HG03066 (cell line): ENCODE results near the gene KMT2E.
"Not testable (repeated sequence)": the region's sequence is repeated elsewhere in the genome, so short reads cannot be mapped to it uniquely, and the experiment has no call there.

Experiments used
- ATAC-seq: cut with Tn5 transposase; IDR thresholded peaks from one replicate; pipeline ENCODE4 v1.9.1; 2021; ENCODE audit warnings: low read depth; ENCODE audit not compliant: unreplicated experiment

Gene KMT2E

GRCh38 chr7:105021967-105022366 lies 8.0 kb downstream of the KMT2E start:
- ATAC-seq = no peak

GRCh38 chr7:105022458-105022857 lies 8.5 kb downstream of the KMT2E start:
- no peak for ATAC-seq

DNA sequence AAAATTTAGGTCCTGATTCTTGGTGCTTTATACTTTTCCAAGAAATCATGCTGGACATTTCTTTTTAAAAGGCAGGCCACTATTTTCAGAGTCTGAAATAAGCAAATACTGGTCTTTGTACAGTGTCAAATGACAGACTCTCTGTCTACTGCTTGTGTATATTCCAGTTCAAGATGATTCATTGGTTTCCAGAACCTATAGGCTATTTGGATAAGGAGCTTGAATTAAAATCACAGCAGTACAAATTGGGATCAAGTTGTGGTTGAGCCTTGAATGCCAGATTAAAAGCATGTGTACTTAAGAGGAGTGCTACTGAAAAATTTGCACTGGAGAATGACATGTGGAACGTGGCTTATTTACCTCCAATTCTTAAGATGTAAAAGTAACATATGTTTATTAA lies 10.7 kb downstream of the KMT2E start:
- ATAC-seq = no peak

- ATAC-seq = no peak
These were observed 12.7 kb downstream of the KMT2E start for GRCh38 chr7:105026750-105027149.

- no peak for ATAC-seq
These were observed 13.3 kb downstream of the KMT2E start for GRCh38 chr7:105027176-105027853.

DNA sequence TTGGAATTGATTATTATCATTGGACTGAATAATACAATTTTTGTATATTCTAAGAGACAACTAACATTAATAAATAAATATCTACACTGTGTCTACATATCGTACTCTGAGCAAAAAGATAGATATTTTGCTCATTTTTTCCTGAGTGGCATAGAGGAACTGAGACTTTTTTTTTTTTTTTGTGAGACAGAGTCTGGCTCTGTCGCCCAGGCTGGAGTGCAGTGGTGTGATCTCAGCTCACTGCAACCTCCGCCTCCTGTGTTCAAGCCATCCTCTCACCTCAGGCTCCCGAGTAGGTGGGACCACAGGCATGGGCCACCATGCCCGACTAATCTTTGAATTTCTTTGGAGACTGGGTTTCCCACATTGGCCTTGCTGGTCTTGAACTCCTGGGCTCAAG lies 14.0 kb downstream of the KMT2E start:
- ATAC-seq = peak; percentile 59

- not testable (repeated sequence) for ATAC-seq
These were observed 14.9 kb downstream of the KMT2E start for GRCh38 chr7:105028941-105029340.

GRCh38 chr7:105030447-105030846 lies 16.4 kb downstream of the KMT2E start:
- ATAC-seq = no peak

DNA sequence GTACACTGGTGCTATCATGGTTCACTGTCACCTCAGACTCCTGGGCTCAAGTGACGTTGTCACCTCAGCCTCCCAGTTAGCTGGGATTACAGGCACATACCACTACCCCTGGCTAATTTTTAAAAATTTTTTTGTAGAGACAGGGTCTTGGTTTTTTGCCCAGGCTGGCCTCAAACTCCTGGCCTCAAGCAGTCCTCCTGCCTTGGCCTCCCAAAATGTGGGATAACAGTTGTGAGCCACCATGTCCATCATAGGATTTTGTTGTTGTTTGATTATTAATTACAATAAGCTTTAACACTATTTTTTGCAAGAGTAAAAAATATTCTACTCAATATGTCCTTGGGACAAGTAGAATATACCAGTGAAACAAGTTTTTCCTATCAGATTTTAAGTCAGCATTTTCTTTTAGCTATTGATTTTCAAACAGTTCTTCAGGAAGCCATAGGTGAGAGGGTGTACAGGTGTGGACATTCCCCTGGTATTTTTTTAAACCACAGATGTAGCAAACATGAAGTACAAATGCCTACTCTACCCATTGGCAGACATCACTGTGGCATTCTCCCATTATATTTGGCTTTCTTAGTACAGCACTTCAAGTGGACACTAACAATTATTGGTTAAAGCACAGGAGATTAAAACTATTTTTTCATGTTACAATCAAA lies 18.7 kb downstream of the KMT2E start:
- no peak for ATAC-seq

- ATAC-seq = no peak
These were observed 21.3 kb downstream of the KMT2E start for GRCh38 chr7:105035349-105035748.

GRCh38 chr7:105036217-105037168 lies 22.5 kb downstream of the KMT2E start:
- ATAC-seq = no peak

GRCh38 chr7:105037319-105037718 lies 23.3 kb downstream of the KMT2E start:
- no peak for ATAC-seq

DNA sequence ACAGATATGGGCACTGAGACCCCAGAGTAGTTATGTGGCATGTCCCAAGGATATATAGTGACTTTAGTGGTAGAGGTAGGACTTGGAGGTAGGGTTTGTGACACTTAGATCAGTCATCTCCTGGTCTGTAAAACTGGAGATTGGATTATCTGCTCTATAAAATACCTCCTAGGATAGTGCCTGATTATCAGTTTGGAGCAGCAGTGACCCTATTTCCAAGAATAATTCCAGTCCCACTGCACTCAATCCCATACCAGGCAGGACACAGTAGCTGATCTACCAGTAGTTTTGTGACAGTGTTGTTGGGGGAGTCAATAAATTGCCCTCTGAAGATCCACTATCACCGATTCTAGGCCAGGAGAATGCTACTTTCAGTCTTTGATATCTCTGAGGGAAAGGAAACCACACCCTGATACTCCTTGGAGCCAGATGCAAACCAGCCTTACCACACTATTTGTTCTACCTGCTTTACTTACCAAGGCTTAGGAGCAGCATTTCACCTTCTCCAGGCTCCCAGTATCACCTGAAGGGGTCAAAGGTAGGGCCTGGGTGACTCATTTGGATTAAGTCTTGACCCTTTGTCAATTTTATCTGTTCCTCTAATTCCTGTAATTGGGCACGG lies 30.6 kb downstream of the KMT2E start:
- no peak for ATAC-seq

- ATAC-seq = no peak
These were observed 32.4 kb downstream of the KMT2E start for GRCh38 chr7:105046414-105046813.

DNA sequence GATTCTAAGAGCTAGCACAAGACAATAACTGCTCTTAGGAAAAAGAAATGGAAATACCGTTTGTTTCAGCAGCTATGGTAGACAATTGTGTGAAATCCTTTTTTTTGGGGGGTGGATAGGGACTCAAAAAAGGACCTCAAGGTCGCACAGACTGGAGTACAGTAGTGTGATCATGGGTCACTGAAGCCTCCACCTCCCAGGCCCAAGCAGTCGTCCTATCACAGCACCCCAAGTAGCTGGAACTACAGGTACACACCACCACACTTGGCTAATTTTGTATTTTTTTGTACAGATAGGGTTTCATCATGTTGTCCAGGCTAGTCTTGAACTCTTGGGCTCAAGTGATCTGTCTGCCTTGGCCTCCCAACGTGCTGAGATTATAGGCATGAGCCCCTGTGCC lies 33.9 kb downstream of the KMT2E start:
- no peak for ATAC-seq

DNA sequence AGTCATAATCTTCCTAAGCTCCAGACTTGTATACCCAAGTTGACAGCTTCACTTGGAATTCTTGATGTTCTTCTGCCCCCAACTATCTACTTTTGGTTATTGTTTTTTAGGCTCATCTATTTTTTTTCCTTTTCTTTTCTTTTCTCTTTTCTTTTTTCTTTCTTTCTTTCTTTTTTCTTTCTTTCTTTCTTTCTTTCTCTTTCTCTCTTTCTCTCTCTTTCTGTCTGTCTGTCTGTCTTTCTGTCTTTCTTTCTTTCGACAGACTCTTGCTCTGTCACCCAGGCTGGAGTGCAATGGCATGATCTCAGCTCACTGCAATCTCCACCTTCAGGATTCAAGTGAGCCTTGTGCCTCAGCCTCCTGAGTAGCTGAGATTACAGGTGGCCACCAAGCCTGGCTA lies 36.5 kb downstream of the KMT2E start:
- ATAC-seq = no peak

- not testable (repeated sequence) for ATAC-seq
These were observed 36.9 kb downstream of the KMT2E start for GRCh38 chr7:105050899-105051298.

- no peak for ATAC-seq
These were observed 41.1 kb downstream of the KMT2E start for GRCh38 chr7:105055084-105055483.

GRCh38 chr7:105055621-105056020 lies 41.6 kb downstream of the KMT2E start:
- ATAC-seq = no peak

DNA sequence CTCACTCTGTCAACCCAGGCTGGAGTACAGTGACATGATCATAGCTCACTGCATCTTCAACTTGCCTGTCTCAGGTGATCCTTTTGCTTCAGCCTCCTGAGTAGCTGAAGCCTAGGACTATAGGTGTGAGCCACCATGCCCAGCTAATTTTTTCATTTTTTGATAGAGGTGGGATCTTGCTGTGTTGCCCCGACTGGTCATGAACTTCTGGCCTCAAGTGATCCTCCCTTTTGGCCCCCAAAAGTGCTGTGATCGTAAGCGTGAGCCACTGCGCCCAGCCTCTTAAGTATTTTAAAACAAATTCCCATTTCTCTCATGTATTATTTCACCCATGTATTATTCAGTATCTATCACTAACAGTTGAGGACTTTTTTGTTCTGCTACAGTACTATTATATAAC lies 43.5 kb downstream of the KMT2E start:
- ATAC-seq = no peak

DNA sequence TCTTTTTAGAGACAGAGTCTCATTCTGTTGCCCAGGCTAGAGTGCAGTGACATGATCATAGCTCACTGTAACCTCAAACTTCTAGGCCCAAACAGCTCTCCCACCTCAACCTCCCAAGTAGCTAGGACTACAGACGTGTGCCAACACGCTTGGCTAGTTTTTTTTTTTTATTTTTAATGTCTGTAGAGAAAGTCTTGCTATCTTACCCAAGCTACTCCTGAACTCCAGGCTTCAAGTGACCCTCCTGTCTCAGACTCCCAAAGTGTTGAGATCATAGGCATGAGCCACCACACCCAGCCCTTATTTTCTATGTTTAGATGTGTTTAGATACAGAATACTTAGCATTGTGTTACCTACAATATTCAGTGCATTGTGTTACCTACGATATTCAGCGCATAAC lies 46.4 kb downstream of the KMT2E start:
- ATAC-seq = no peak
